Measurements from ENCODE around the gene NETO1.

DNA sequence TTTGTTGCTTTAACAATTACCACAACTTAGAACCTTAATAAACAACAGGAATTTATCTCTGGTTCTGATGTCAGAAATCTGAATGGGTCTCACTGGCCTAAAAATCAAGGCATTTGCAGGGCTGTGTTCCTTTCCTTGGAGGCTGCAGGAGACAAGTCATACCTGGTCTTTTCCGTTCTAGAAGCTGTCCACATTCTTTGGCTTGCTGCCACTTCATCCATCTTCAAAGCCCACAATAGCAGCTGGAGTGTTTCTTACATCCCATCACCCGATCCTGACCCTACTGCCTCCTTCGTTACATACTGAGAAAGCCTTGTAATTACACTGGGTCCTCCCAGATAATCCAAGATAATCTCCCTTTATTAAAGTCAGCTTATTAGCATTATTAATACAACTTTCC, 18.1 kb downstream of the NETO1 start:
- TF ChIP-seq, protein P1, sequence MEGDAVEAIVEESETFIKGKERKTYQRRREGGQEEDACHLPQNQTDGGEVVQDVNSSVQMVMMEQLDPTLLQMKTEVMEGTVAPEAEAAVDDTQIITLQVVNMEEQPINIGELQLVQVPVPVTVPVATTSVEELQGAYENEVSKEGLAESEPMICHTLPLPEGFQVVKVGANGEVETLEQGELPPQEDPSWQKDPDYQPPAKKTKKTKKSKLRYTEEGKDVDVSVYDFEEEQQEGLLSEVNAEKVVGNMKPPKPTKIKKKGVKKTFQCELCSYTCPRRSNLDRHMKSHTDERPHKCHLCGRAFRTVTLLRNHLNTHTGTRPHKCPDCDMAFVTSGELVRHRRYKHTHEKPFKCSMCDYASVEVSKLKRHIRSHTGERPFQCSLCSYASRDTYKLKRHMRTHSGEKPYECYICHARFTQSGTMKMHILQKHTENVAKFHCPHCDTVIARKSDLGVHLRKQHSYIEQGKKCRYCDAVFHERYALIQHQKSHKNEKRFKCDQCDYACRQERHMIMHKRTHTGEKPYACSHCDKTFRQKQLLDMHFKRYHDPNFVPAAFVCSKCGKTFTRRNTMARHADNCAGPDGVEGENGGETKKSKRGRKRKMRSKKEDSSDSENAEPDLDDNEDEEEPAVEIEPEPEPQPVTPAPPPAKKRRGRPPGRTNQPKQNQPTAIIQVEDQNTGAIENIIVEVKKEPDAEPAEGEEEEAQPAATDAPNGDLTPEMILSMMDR (conservative IDR thresholded peaks at IDR 0.05; ENCODE audit: low read depth, low read length), result no peak
- TF ChIP-seq EZH2phosphoT487 (IDR thresholded peaks at IDR 0.05; ENCODE audit: borderline replicate concordance, low read length), result no peak

Measured in PC-3 (cell line).